Esophagus muscularis mucosa (tissue), 4 donors: ENCODE results near the gene EARS2.

Source experiments
- EP300 ChIP-seq: sonication (generic); formaldehyde crosslinking; IDR thresholded peaks from one replicate; pipeline ENCODE4 v1.6.1; 2017; ENCODE audit warnings: antibody characterized with exemption
- POLR2A ChIP-seq: fragments of 450-650 bp; IDR thresholded peaks from one replicate; pipeline ENCODE4 v1.6.1; 2017; ENCODE audit warnings: antibody characterized with exemption, moderate library complexity, mild to moderate bottlenecking, low read depth
- TF ChIP-seq, protein P1 (sequence below), 3 experiments: fragments of 200-600 bp in 2 of 3; fragments of 450-650 bp in 1 of 3; sonication (generic) in 2 of 3; IDR thresholded peaks; one replicate each; pipeline ENCODE4 v1.5.1; 2017 to 2019; ENCODE audit warnings: antibody characterized with exemption in 3 of 3, mild to moderate bottlenecking in 2 of 3, moderate library complexity in 1 of 3

DNA sequence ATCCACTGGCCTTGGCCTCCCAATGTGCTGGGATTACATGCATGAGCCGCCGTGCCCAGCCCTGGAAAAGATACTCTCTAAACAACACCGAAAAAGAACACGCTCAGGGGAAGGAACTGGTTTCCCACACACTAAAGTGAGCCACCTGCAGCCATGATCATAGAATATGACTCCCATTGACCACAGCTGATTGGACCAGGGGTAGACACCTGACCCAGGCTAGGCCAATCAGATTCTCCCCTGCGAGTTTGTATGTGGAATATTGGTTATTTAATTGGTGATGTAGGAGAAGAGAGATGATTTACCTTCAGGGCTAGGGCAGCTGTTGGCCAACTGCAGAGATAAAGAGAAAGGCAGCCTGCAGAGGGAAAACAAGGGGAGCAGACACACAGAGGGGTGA lies 37.9 kb downstream of the EARS2 start:
- TF ChIP-seq, protein P1, sequence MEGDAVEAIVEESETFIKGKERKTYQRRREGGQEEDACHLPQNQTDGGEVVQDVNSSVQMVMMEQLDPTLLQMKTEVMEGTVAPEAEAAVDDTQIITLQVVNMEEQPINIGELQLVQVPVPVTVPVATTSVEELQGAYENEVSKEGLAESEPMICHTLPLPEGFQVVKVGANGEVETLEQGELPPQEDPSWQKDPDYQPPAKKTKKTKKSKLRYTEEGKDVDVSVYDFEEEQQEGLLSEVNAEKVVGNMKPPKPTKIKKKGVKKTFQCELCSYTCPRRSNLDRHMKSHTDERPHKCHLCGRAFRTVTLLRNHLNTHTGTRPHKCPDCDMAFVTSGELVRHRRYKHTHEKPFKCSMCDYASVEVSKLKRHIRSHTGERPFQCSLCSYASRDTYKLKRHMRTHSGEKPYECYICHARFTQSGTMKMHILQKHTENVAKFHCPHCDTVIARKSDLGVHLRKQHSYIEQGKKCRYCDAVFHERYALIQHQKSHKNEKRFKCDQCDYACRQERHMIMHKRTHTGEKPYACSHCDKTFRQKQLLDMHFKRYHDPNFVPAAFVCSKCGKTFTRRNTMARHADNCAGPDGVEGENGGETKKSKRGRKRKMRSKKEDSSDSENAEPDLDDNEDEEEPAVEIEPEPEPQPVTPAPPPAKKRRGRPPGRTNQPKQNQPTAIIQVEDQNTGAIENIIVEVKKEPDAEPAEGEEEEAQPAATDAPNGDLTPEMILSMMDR (IDR thresholded peaks at IDR 0.05) = no peak
- TF ChIP-seq EP300 = no peak
- TF ChIP-seq POLR2A = no peak
